ENCODE measurements around the gene MYRIP.

GRCh38 chr3:40230382-40230781 lies 421.0 kb downstream of the MYRIP start:
- no peak for TF ChIP-seq CTCF (IDR thresholded peaks at IDR 0.05)
- TF ChIP-seq POLR2A (IDR thresholded peaks at IDR 0.05), result no peak
